GM19463 (cell line): ENCODE results near the gene SOBP.
"Not testable (repeated sequence)": the region's sequence is repeated elsewhere in the genome, so short reads cannot be mapped to it uniquely, and the experiment has no call there.

Source experiments
- ATAC-seq: cut with Tn5 transposase; IDR thresholded peaks from one replicate; pipeline ENCODE4 v1.9.1; 2021; ENCODE audit warnings: mild to moderate bottlenecking, moderate library complexity; ENCODE audit not compliant: unreplicated experiment

The SOBP gene, protein sequence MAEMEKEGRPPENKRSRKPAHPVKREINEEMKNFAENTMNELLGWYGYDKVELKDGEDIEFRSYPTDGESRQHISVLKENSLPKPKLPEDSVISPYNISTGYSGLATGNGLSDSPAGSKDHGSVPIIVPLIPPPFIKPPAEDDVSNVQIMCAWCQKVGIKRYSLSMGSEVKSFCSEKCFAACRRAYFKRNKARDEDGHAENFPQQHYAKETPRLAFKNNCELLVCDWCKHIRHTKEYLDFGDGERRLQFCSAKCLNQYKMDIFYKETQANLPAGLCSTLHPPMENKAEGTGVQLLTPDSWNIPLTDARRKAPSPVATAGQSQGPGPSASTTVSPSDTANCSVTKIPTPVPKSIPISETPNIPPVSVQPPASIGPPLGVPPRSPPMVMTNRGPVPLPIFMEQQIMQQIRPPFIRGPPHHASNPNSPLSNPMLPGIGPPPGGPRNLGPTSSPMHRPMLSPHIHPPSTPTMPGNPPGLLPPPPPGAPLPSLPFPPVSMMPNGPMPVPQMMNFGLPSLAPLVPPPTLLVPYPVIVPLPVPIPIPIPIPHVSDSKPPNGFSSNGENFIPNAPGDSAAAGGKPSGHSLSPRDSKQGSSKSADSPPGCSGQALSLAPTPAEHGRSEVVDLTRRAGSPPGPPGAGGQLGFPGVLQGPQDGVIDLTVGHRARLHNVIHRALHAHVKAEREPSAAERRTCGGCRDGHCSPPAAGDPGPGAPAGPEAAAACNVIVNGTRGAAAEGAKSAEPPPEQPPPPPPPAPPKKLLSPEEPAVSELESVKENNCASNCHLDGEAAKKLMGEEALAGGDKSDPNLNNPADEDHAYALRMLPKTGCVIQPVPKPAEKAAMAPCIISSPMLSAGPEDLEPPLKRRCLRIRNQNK

GRCh38 chr6:107489636-107490565, at the start of gene SOBP:
TSS of gene SOBP (plus strand) at chr6:107490117. CDS start at chr6:107490617, 500 bp downstream.
- ATAC-seq: peak; percentile 49

DNA sequence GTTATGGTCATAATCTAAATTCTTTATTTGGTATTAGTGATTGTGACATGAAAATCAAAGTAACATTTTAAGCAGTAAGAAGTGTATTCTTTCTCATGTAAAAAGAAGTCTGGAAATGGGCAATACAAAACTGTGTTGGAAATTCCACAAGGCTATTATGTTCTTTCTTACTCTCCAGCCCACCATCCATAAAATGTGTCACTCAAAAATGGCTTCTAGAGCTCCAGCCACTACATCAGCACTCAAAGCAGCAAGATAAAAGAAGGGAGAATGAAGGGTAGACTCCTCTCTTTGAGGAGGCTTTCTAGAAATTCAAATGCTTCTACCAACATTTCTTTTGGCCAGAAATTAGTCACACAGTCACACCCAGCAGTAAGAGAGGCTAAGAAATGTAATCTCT, 49.0 kb upstream of the SOBP start:
- no peak for ATAC-seq

DNA sequence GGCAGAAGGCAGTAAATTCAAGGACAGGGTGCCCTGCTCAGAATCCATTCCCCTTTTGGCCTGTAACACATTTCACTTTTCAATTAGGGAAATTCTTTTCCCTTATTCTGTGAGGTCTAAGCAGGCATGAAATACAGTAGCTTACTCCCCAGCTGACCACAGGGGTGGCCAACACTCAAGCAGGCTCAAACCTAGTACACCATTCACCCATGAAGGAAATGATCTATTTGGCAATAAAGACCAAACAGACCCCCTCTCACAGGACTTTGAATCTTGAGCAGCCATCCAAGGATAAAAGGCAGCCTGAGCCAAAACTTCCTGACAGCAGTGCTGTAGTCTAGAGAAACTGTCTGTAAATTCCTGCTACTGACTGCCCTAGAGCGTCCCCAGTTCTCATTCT, 48.2 kb upstream of the SOBP start:
- ATAC-seq: no peak

DNA sequence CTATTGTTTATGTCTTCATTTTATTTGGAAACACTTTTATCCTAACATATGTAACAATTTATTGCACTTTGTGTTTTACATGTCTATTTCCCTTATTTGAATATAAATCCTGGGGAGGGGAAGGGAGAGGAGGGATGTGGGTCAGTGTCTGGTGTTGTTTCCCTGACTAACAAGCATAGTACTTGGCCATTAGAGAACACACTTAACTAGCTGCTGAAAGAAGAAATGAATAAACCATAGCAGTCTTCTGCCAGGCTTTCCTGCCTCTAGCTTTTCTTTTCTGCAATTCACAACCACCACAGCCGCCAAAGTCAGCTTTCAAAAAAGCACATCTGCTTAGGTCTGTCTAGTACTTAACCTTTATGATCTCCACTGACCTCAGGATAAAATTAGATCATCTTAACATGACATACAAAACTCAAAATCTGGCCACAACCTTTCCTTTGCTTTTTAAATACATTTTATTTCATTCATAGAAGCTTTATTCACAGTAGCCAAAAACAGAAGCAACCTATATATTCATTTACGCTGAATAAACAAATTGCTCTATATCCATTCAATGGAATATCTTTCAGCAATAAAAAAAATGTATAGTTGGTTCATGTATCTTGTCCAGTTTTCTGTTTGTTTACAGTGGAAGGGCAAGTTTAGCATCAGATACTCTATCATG, 46.8 kb upstream of the SOBP start:
- no peak for ATAC-seq

DNA sequence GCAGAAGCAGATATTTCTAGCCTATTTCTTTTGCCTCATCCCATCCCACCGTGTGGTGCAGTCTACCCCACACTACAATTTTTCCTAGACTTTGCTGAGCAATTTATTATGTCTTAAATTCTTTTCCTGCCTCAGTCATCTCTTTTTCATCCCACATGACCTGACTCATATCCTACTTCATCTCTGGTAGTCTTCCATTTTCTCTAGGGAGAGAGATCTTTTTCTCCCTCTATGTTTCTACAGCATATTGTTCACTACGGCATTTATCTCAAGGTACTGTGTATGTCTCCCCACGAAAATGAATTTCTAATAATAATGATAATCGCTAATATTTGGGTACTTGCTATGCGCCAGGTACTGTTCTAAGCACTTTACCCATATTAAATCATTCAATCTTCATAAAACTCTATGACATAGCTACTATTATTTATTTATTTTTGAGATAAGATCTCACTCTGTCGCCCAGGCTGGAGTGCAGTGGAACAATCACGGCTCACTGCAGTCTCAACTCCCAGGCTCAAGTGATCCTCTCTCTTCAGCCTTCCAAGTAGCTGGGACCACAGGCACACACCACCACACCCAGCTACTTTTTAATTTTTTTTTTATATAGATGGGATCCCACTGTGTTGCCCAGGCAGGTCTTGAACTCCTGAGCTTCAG, 46.2 kb upstream of the SOBP start:
- ATAC-seq: no peak

GRCh38 chr6:107444277-107444676, 45.6 kb upstream of the SOBP start:
- no peak for ATAC-seq

- ATAC-seq: no peak
These were observed 42.2 kb upstream of the SOBP start for GRCh38 chr6:107447663-107448216.

GRCh38 chr6:107448776-107449175, 41.1 kb upstream of the SOBP start:
- no peak for ATAC-seq

DNA sequence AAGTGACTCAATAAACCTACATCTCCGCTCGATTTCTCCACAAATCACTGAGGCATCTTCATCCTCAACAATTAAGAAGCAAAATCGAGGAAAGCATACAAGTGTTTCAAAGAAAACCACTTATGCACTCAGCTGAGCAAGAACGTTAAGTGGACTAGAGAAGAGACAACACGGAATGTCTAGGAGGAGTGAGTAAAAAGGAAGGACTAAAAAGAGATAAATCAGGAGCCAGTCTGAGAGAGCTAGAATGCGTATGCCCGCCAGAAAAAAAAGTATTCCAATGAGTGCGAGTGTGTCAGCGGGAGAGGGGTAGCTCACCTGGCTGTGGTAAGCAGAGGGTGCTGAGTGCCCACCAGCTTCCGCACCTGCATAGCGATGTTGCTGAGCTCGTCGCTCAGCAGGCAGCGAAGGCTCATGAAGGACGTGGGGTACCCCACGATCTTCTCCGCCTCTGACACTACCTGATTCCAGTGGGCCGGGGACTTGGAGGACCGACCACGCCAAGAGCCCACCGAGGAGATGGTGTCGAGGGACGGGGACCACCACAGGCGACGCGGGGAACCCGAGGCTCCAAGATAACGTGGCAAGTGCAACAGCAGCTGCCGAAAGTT, 31.1 kb upstream of the SOBP start:
- peak; percentile 9 for ATAC-seq

DNA sequence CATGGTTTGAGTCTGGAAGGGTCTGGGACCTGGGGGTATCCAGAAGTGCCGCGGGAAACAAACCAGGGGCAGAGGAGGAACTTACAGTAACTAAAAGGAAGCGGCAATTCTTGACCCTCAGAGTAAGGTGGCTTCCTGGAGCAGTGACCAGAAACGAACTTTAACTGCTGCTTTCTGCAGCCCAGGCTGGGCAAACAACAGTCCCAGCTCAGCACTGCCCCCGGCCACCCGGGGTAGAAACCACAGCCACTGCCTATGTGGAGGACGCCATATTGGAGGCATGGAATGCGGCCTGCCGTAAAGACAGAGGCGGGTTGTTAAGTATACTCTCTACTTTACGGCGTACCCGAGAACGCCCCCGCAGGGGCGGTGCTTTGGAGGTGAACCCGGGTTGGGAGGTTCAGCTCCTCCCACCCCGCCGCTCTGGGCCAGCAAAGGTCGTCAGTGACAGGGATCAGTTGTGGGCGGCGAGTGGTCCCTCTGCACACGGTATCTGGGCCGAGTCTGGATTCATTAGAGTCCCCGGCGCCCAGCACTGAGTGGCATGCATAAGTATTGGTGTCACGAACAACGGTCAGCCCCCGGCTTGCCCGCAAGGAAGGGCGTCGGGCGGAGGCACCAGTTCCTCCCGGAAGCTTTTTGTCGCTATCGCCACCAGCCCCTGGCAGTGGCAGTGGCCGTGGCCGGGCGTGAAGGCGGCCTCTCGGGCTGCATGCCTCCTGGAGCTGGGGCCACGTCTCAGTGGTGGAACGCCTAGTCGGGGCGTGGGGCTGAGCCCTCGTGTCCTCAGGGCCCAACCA, 30.4 kb upstream of the SOBP start, which contains the start of gene PDSS2:
Gene PDSS2, minus strand, starts transcription at position 282 of the 800 bp plus-strand sequence. Its CDS starts 279 bp downstream, at position 3.
- peak; percentile 90 for ATAC-seq

DNA sequence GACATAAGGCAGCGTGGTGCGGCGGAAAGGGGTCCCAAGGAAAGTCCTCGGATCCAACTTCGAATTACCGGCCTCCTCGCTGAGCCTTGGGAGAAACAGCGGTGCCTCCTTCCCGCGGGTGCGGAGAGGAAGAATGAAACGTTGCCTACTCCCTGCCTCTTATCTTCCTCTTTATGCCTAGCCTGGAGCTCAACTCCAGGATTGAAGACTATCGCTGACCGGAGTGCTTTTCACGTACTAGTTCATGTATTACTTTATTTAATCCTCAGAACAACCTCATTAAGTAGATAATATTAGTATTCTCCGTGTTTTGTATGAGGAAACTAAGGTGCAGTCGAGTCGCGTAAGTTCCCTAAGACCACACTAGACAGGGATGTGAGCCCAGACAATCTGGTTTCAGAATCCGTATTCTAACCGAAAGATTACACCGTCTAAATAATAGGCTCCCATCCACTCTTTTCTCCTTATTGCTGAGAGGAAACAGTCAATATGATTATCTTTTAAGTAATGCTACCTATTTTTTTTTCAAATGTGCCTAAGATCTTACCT, 29.8 kb upstream of the SOBP start:
- ATAC-seq: no peak

DNA sequence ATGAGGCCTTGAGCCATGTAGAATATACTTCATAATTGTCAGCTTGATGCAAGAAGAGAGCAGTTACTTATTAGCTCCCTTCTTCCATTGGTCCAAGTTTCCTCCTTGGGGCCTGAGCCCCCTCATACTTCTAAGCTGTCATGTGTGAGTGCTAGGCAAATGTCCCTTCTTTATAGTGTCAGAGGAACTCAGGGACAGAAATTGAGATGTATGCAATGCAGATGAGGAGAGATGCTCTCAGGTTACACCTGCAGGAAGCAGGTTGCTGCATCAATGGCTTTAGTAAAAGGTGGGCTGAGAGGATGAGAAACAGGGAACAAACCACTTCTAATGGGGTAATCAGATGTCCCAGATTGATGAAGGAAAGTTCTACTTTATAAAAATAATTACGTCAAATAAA, 23.9 kb upstream of the SOBP start:
- no peak for ATAC-seq

- no peak for ATAC-seq
These were observed 19.6 kb upstream of the SOBP start for GRCh38 chr6:107470364-107470763.

DNA sequence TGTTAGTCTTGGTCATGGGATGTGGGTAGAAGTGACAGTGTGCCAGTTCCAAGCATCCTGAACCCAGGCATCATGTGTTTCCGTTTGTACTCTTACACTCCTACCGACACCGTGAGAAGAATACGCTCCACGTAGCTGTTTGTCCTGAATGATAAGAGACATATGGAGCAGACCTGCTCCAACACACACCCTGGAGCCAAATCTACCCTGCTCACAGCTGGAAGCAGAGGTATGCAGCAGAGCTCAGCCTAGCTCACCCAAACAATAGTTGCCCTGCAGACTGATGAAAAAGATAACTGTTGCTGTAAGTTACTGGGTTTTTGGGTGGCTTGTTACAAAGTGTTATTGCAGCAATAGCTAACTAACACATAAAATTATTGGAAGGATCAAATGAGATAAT, 16.3 kb upstream of the SOBP start:
- no peak for ATAC-seq

- not testable (repeated sequence) for ATAC-seq
These were observed 14.6 kb upstream of the SOBP start for GRCh38 chr6:107475360-107475759.

GRCh38 chr6:107475826-107476225, 14.1 kb upstream of the SOBP start:
- not testable (repeated sequence) for ATAC-seq

- ATAC-seq: no peak
These were observed 10.7 kb upstream of the SOBP start for GRCh38 chr6:107479089-107479690.
